Ovary (tissue), 9 donors: ENCODE data around the gene STX16. TPM values are rescaled to one million over a fixed set of nuclear protein-coding genes. Genes with fewer than 3 reads are reported as not detected.
A peak's percentile ranks its signal among the peaks of the same experiment; 100 is the strongest.

Experiments
- DNase-seq, 5 donors: peaks; one replicate each; pipeline ENCODE4 v3.0.0-alpha.2; 2019 to 2020
- H3K27ac ChIP-seq, 2 donors: fragments of 200-600 bp; one replicate each; pipeline versions ENCODE4 v1.5.1 to v1.8.0; 2019 to 2022
- H3K27me3 ChIP-seq: fragments of 200-600 bp; one replicate; pipeline ENCODE4 v1.8.0; 2022
- H3K36me3 ChIP-seq: fragments of 200-600 bp; sonication (generic); one replicate; pipeline ENCODE4 v1.5.1; 2019
- H3K4me1 ChIP-seq: one replicate; pipeline ENCODE4 v1.8.1; 2013; ENCODE audit warnings: mild to moderate bottlenecking, moderate library complexity; ENCODE audit not compliant: insufficient read depth
- H3K4me3 ChIP-seq: fragments of 200-600 bp; sonication (generic); one replicate; pipeline ENCODE4 v1.5.1; 2017
- H3K9me3 ChIP-seq, 2 donors: fragments of 200-600 bp in 1 of 2; sonication (generic) in 1 of 2; one replicate each; pipeline versions ENCODE4 v1.5.1 to v1.8.1; 2013 to 2019; ENCODE audit warnings: mild to moderate bottlenecking in 1 of 2, moderate library complexity in 1 of 2
- CTCF ChIP-seq, 3 donors: fragments of 450-650 bp in 2 of 3; fragments of 200-600 bp in 1 of 3; IDR thresholded peaks; one replicate each; pipeline versions ENCODE4 v1.5.1 to v1.8.0; 2016 to 2022; ENCODE audit warnings: antibody characterized with exemption in 3 of 3, mild to moderate bottlenecking in 1 of 3
- EP300 ChIP-seq: sonication (generic); formaldehyde crosslinking; IDR thresholded peaks from one replicate; pipeline ENCODE4 v1.6.1; 2017; ENCODE audit warnings: antibody characterized with exemption
- POLR2A ChIP-seq: fragments of 450-650 bp; IDR thresholded peaks from one replicate; pipeline ENCODE4 v1.6.1; 2017; ENCODE audit warnings: antibody characterized with exemption, mild to moderate bottlenecking, moderate library complexity
- WGBS, 3 donors: extraction: QIAGEN DNeasy Blood & Tissue Kit in 1 of 3; methylation state at CpG; one replicate each; pipeline versions ENCODE4 v1.1.5 to v1.1.7; 2013 to 2017; 5-methylcytosine and 5-hydroxymethylcytosine counted together
- intact Hi-C, 4 donors: fragments of 100-400 bp; cut with DNase I; formaldehyde crosslinking; loops; one replicate each; pipeline versions ENCODE4 v1.11.0 to v1.15.1; 2022 to 2023
- polyA plus RNA-seq, 2 donors: library from polyadenylated mRNA; stranded (reverse); fragments of 200-250 nt in 1 of 2; fragments of 350-450 nt in 1 of 2; fragmentation: Illumina TruSeq in 1 of 2; extraction: RNeasy Lipid Tissue Mini Kit (QIAGEN cat#74804) in 1 of 2; gene quantifications; one replicate each; pipeline ENCODE4 v1.2.3, GENCODE V29; 2013 to 2014
- total RNA-seq, 7 donors: library from RNA; depleted of rRNA in 2 of 7; stranded (reverse); fragments of >200 nt in 2 of 7; fragmentation: NEBNext Ultra II Directional in 3 of 7; extraction: Animal tissue kit (Norgen Biotek cat#: 25700) in 3 of 7; gene quantifications; one replicate each; pipeline versions ENCODE4 v1.1.0 to v1.2.4, GENCODE V29; 2016 to 2023
- donor health status: DM: no; HTN: no; CAD: no; lungs with moderate emphysema.
- donor health status: DM: no; HTN: no; CAD: no.
- donor health status: Bipolar disorder and iron deficiency.
- donor health status: DM: yes; HTN: yes; CAD: no.
- donor health status: DM: no; HTN: no; CAD: no.
- donor health status: DM: yes; HTN: yes; CAD: no.

STX16 gene
- total and polyA plus RNA-seq, 9 donors: 31.9 to 55.8 (median 46.5) TPM

GRCh38 chr20:58690396-58691135 lies 39.5 kb downstream of the STX16 start:
- Histone ChIP-seq H3K27me3 (no peaks in the 10 kb centered on the region), H3K36me3 (no peaks in the 10 kb centered on the region), H3K27ac (peak overlapping the region in 1 of 2 donors; percentile 88), H3K4me1 (peaks cover 19% of the 10 kb centered on the region), H3K9me3 (no peaks in the 10 kb centered on the region), H3K4me3 (no peak overlapping the region)
- peak in 3 of 5 donors; percentile 34 to 60 (median 46) for DNase-seq
- 9 to 11% (median 10%) methylated on average over 7 of the region's 7 CpGs for WGBS, 3 donors
- intact Hi-C loops: loop anchor here in 1 of 4 donors (5.0 kb wide), 1 partner anchor 38 kb away; the partner anchor contains the start of gene STX16
- TF ChIP-seq CTCF (IDR thresholded peaks at IDR 0.05) (no peak), EP300 (peak; percentile 13)

- DNase-seq: peak; percentile 45 to 70 (median 59)
- intact Hi-C loops: loop anchor here in 1 of 4 donors (5.0 kb wide), 1 partner anchor 40 kb away; the partner anchor contains the start of gene STX16
- 63 to 72% (median 70%) methylated on average over 30 to 31 of the region's 31 CpGs for WGBS, 3 donors
- Histone ChIP-seq H3K9me3 (no peaks in the 10 kb centered on the region), H3K4me1 (peaks cover 19% of the 10 kb centered on the region), H3K27me3 (no peaks in the 10 kb centered on the region), H3K27ac (peak overlapping the region; percentile 88 to 93), H3K36me3 (no peaks in the 10 kb centered on the region), H3K4me3 (no peak overlapping the region)
- no peak for TF ChIP-seq POLR2A
- no peak for TF ChIP-seq CTCF (IDR thresholded peaks at IDR 0.05)
- no peak for TF ChIP-seq EP300
These were observed 40.9 kb downstream of the STX16 start for GRCh38 chr20:58691773-58692578.

- H3K27ac ChIP-seq: peak within 1 kb of the TSS; percentile 88 to 93
- no peak for TF ChIP-seq POLR2A
- TF ChIP-seq EP300: no peak
- no peak for TF ChIP-seq CTCF (IDR thresholded peaks at IDR 0.05)
- H3K4me3 ChIP-seq: peak within 1 kb of the TSS; percentile 49
- H3K36me3 ChIP-seq: no peaks in the 10 kb centered on the region
- H3K27me3 ChIP-seq: no peaks in the 10 kb centered on the region
- no peaks in the 10 kb centered on the region for H3K9me3 ChIP-seq
- peaks cover 19% of the 10 kb centered on the region for H3K4me1 ChIP-seq
- DNase-seq: peak; percentile 61 to 79 (median 72)
- 0 to 2% (median 2%) methylated on average over 22 to 93 of the region's 93 CpGs for WGBS, 3 donors
- intact Hi-C loops: loop anchor here in 1 of 4 donors (5.0 kb wide), 1 partner anchor 40 kb away; the partner anchor contains the start of gene STX16
These were observed 41.6 kb downstream of the STX16 start, which contains the start of gene NPEPL1 for GRCh38 chr20:58692579-58693225. Gene NPEPL1, plus strand, starts transcription at chr20:58692800. Its CDS starts 101 bp downstream, at chr20:58692901.
